GM23338 (cell line): ENCODE measurements around the gene DCUN1D4.

ENCODE experiments used
- EZH2 ChIP-seq: fragments of 200-600 bp; sonication (generic); IDR thresholded peaks from one replicate; pipeline ENCODE4 v1.8.0; 2017; ENCODE audit warnings: antibody characterized with exemption, mild to moderate bottlenecking, low read depth; ENCODE audit not compliant: unreplicated experiment
- POLR2AphosphoS5 ChIP-seq: IDR thresholded peaks from 2 replicates; pipeline ENCODE4 v1.6.1; 2016; ENCODE audit warnings: antibody characterized with exemption, low read depth
- ZNF331 ChIP-seq: fragments of 250-450 bp; sonication (Bioruptor Pico); IDR thresholded peaks from 2 replicates; pipeline ENCODE4 v1.5.0; 2020; ENCODE audit warnings: low read depth, mild to moderate bottlenecking, moderate library complexity
- TF ChIP-seq, protein P1 (sequence below), 2 experiments: fragments of 200-600 bp in 1 of 2; sonication (generic) in 1 of 2; conservative IDR thresholded peaks; 2 replicates each; pipeline versions ENCODE4 v1.5.1 to v1.6.1; 2016 to 2017; ENCODE audit warnings: antibody characterized with exemption in 2 of 2, low read depth in 2 of 2, mild to moderate bottlenecking in 2 of 2, moderate library complexity in 1 of 2

- TF ChIP-seq POLR2AphosphoS5 (no peak), ZNF331 (CRISPR knock-in tag) (no peak), EZH2 (no peak)
- TF ChIP-seq, protein P1, sequence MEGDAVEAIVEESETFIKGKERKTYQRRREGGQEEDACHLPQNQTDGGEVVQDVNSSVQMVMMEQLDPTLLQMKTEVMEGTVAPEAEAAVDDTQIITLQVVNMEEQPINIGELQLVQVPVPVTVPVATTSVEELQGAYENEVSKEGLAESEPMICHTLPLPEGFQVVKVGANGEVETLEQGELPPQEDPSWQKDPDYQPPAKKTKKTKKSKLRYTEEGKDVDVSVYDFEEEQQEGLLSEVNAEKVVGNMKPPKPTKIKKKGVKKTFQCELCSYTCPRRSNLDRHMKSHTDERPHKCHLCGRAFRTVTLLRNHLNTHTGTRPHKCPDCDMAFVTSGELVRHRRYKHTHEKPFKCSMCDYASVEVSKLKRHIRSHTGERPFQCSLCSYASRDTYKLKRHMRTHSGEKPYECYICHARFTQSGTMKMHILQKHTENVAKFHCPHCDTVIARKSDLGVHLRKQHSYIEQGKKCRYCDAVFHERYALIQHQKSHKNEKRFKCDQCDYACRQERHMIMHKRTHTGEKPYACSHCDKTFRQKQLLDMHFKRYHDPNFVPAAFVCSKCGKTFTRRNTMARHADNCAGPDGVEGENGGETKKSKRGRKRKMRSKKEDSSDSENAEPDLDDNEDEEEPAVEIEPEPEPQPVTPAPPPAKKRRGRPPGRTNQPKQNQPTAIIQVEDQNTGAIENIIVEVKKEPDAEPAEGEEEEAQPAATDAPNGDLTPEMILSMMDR (conservative IDR thresholded peaks at IDR 0.05; ENCODE audit: low read depth in 2 of 2) = no peak
These were observed 37.3 kb downstream of the DCUN1D4 start for GRCh38 chr4:51880016-51880915.
